Naive thymus-derived CD8-positive, alpha-beta T cell (primary cell): ENCODE results near the gene GPR137. TPM values are rescaled to one million over a fixed set of nuclear protein-coding genes. Genes with fewer than 3 reads are reported as not detected.
A peak's percentile ranks its signal among the peaks of the same experiment; 100 is the strongest.

Experiments
- ATAC-seq, 2 donors: fragments of 150-1000 bp; cut with Tn5 transposase in 1 of 2; sonication (Bioruptor Pico), chemical (Tn5 transposase) in 1 of 2; 1 replicate in 1 of 2; 2 replicates in 1 of 2; pipeline ENCODE4 v1.10.0; 2021; ENCODE audit warnings: mild to moderate bottlenecking in 2 of 2, moderate library complexity in 2 of 2
- POLR2A ChIA-PET: fragments of 350-600 bp; sonication (Branson Sonifier 250); formaldehyde crosslinking; loops from one replicate; lab custom pipeline; 2021; ENCODE audit warnings: antibody characterized with exemption; lab: Charles Lee
- DNase-seq, 10 donors: peaks; one replicate each; pipeline versions ENCODE4 v3.0.0 to v3.0.0-alpha.2; 2020 to 2022
- H3K27ac Mint-ChIP-seq, 10 donors: one replicate each; pipeline ENCODE4 v1.8.0; 2020 to 2022; ENCODE audit warnings: mild to moderate bottlenecking in 10 of 10, mixed read lengths in 10 of 10, moderate library complexity in 4 of 10, inconsistent platforms in 1 of 10
- H3K27me3 Mint-ChIP-seq, 5 donors: one replicate each; pipeline ENCODE4 v1.8.0; 2021 to 2022; ENCODE audit warnings: mixed read lengths in 5 of 5
- H3K36me3 Mint-ChIP-seq, 3 donors: one replicate each; pipeline ENCODE4 v1.8.0; 2020 to 2022; ENCODE audit warnings: mixed read lengths in 3 of 3, mild to moderate bottlenecking in 2 of 3, inconsistent platforms in 1 of 3
- H3K4me1 Mint-ChIP-seq, 4 donors: one replicate each; pipeline ENCODE4 v1.8.0; 2021 to 2022; ENCODE audit warnings: mixed read lengths in 4 of 4
- H3K4me3 Mint-ChIP-seq, 10 donors: one replicate each; pipeline ENCODE4 v1.8.0; 2020 to 2022; ENCODE audit warnings: mild to moderate bottlenecking in 10 of 10, mixed read lengths in 10 of 10, moderate library complexity in 6 of 10, inconsistent platforms in 1 of 10
- H3K9me3 Mint-ChIP-seq, 9 donors: one replicate each; pipeline ENCODE4 v1.8.0; 2020 to 2022; ENCODE audit warnings: mixed read lengths in 9 of 9, mild to moderate bottlenecking in 3 of 9, inconsistent platforms in 1 of 9, moderate library complexity in 1 of 9
- polyA plus RNA-seq, 3 donors: library from polyadenylated mRNA; unstranded; fragments of 300-500 nt; fragmentation: Illumina TruSeq; gene quantifications; one replicate each; pipeline ENCODE4 v1.2.3, GENCODE V29; 2021
- total RNA-seq, 8 experiments: library from RNA in 2 of 8; stranded (reverse) in 2 of 8; gene quantifications; one replicate each; pipeline ENCODE4 v1.2.3 and lab custom pipeline; 2021 to 2026

Gene GPR137
- total and polyA plus RNA-seq, 5 experiments from 2014 or later, result 4.8 to 33.3 (median 6.9) TPM

DNA sequence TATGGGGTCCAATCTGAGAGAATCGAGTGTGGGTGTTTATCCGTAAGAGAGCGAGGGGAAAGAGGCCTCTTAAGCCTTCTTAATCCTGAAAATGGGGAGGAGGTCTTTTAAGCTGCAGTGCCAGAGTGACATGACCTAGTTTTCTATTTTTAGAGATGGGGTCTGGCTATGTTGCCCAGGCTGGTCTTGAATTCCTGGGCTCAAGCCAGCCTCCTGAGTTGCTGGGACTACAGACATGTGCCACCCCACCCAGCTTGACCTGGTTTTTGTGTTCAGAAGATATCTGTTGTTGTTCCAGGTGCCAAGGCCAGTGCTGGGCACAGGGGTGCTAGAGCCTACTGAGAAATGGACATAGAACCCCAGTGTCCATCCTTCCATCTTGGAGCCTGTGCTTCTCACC lies 2.6 kb upstream of the GPR137 start:
- ATAC-seq, result no peak
- POLR2A ChIA-PET, result interaction anchor here (0.6 to 9.9 kb wide), 9 partner anchors 8 to 92 kb away, joined by 4 to 140 read pairs (median 9); partner anchors contain the start of genes ESRRA, FERMT3, FKBP2 and PPP1R14B
- no peaks in the 10 kb centered on the region for H3K27me3 Mint-ChIP-seq
- no peaks in the 10 kb centered on the region for H3K9me3 Mint-ChIP-seq
- H3K4me3 Mint-ChIP-seq, result peak overlapping the region; percentile 14 to 90 (median 68)
- peaks cover 8 to 29% (median 21%) of the 10 kb centered on the region in 4 donors for H3K4me1 Mint-ChIP-seq
- peaks cover 0 to 13% (median 2%) of the 10 kb centered on the region in 3 donors for H3K36me3 Mint-ChIP-seq
- no peak for DNase-seq
- peak overlapping the region in 8 of 10 donors; percentile 14 to 98 (median 88) for H3K27ac Mint-ChIP-seq

GRCh38 chr11:64284048-64284961 lies 1.3 kb upstream of the GPR137 start, which contains the start of gene BAD:
TSS of gene BAD (minus strand) at chr11:64284665. CDS start at chr11:64284368, 297 bp downstream.
- POLR2A ChIA-PET, result interaction anchor here (0.6 to 9.9 kb wide), 18 partner anchors 9 to 494 kb away, joined by 3 to 140 read pairs (median 6); partner anchors contain the start of genes DNAJC4, ESRRA, FERMT3 and FKBP2
- peaks cover 8 to 29% (median 21%) of the 10 kb centered on the region in 4 donors for H3K4me1 Mint-ChIP-seq
- peak; percentile 78 to 79 for ATAC-seq
- H3K36me3 Mint-ChIP-seq, result peaks cover 0 to 11% (median 2%) of the 10 kb centered on the region in 3 donors
- H3K4me3 Mint-ChIP-seq, result peak within 1 kb of the TSS; percentile 85 to 94 (median 90)
- peak; percentile 86 to 96 (median 88) for DNase-seq
- H3K27ac Mint-ChIP-seq, result peak within 1 kb of the TSS; percentile 74 to 99 (median 97)
- no peaks in the 10 kb centered on the region for H3K9me3 Mint-ChIP-seq
- H3K27me3 Mint-ChIP-seq, result no peaks in the 10 kb centered on the region

DNA sequence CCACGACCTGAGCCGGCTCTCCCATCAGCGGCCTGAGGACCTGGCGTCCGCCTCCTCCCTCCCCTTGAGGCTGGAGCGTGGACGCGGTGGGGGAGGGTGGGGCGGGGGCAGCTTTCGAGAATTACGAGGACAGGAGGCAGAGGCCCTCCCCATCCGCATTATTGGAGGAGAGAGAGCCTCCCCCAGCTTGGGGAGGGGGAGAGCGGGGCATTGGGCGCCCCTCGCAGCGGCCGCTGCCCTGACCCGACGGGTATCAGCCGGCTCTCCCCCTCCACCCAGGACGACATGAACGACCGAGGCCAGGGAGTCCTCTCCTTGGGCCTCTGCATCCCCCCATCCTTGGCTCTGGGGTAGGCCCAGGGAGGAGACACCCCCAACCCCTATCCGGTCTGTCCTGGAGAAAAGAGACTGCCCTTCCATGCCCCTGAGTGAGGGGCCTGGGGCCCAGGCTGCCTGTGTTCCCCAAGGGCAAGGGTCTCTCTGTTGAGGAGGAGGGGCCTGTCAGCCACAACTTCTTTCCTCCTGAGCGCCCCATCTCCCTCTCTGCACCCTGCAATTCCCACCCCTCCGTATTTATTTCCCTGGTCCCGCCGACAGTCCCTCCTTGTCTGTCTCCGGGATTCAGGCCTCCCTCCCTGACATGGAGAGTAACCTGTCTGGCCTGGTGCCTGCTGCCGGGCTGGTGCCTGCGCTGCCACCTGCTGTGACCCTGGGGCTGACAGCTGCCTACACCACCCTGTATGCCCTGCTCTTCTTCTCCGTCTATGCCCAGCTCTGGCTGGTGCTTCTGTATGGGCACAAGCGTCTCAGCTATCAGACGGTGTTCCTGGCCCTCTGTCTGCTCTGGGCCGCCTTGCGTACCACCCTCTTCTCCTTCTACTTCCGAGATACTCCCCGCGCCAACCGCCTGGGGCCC lies 495 bp downstream of the GPR137 start:
- peaks cover 2 to 9% (median 8%) of the 10 kb centered on the region in 5 donors for H3K27me3 Mint-ChIP-seq
- POLR2A ChIA-PET, result interaction anchor here (0.9 to 9.9 kb wide), 9 partner anchors 15 to 493 kb away, joined by 3 to 140 read pairs (median 11); partner anchors contain the start of genes ESRRA, FERMT3, NUDT22 and PPP1R14B
- no peaks in the 10 kb centered on the region for H3K9me3 Mint-ChIP-seq
- DNase-seq, result peak in 1 of 10 donors; percentile 63
- peaks cover 11 to 31% (median 27%) of the 10 kb centered on the region in 4 donors for H3K4me1 Mint-ChIP-seq
- H3K4me3 Mint-ChIP-seq, result peak overlapping the region; percentile 61 to 88 (median 82)
- peaks cover 0 to 8% (median 2%) of the 10 kb centered on the region in 3 donors for H3K36me3 Mint-ChIP-seq
- no peak for ATAC-seq
- peak overlapping the region; percentile 29 to 97 (median 87) for H3K27ac Mint-ChIP-seq

DNA sequence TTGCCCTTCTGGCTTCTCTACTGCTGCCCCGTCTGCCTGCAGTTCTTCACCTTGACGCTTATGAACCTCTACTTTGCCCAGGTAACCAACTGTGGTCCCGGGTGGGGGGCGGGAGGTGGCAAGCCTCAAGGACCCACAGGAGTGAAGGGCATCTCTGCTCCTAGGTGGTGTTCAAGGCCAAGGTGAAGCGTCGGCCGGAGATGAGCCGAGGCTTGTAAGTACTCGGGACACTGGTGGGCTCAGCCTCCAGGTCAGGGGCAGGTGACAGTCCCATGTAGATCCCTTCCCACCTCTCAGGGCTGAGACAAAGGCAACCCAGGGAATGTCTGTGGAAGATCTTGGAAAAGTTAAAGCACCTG lies 1.1 kb downstream of the GPR137 start:
- Mint-ChIP-seq H3K27me3 (peaks cover 2 to 10% (median 8%) of the 10 kb centered on the region in 5 donors), H3K4me1 (peaks cover 11 to 28% (median 26%) of the 10 kb centered on the region in 4 donors), H3K36me3 (peaks cover 0 to 3% (median 0%) of the 10 kb centered on the region in 3 donors), H3K4me3 (peak overlapping the region; percentile 61 to 88 (median 82)), H3K9me3 (no peaks in the 10 kb centered on the region), H3K27ac (peak overlapping the region; percentile 29 to 94 (median 87))
- DNase-seq (no peak), ATAC-seq (no peak)
- POLR2A ChIA-PET, result interaction anchor here (2.7 to 9.9 kb wide), 2 partner anchors 16 to 18 kb away, joined by 18 to 140 read pairs; partner anchors contain the start of gene ESRRA

- H3K27me3 Mint-ChIP-seq, result peaks cover 2 to 17% (median 11%) of the 10 kb centered on the region in 5 donors
- ATAC-seq (no peak), DNase-seq (peak in 1 of 10 donors; percentile 57)
- no peaks in the 10 kb centered on the region for H3K36me3 Mint-ChIP-seq
- peak overlapping the region in 5 of 10 donors; percentile 18 to 62 (median 36) for H3K4me3 Mint-ChIP-seq
- H3K4me1 Mint-ChIP-seq, result peaks cover 10 to 31% (median 29%) of the 10 kb centered on the region in 4 donors
- POLR2A ChIA-PET, result interaction anchor here (0.5 to 9.9 kb wide), 3 partner anchors 16 to 83 kb away, joined by 3 to 140 read pairs (median 5); no protein-coding TSS in a partner anchor
- H3K9me3 Mint-ChIP-seq, result no peaks in the 10 kb centered on the region
- H3K27ac Mint-ChIP-seq, result peak overlapping the region in 2 of 10 donors; percentile 29 to 75
Observed at GRCh38 chr11:64287676-64288352, 2.2 kb downstream of the GPR137 start.

- POLR2A ChIA-PET, result interaction anchor here (2.5 to 9.9 kb wide), 2 partner anchors 16 to 18 kb away, joined by 5 to 140 read pairs; no protein-coding TSS in a partner anchor
- Mint-ChIP-seq H3K4me3 (peak overlapping the region in 1 of 10 donors; percentile 22), H3K36me3 (no peaks in the 10 kb centered on the region), H3K4me1 (peaks cover 7 to 31% (median 26%) of the 10 kb centered on the region in 4 donors), H3K27me3 (peaks cover 3 to 22% (median 16%) of the 10 kb centered on the region in 5 donors), H3K9me3 (no peaks in the 10 kb centered on the region), H3K27ac (peak overlapping the region in 2 of 10 donors; percentile 29 to 56)
- no peak for ATAC-seq
- no peak for DNase-seq
Observed at GRCh38 chr11:64288353-64288750, 2.7 kb downstream of the GPR137 start.

DNA sequence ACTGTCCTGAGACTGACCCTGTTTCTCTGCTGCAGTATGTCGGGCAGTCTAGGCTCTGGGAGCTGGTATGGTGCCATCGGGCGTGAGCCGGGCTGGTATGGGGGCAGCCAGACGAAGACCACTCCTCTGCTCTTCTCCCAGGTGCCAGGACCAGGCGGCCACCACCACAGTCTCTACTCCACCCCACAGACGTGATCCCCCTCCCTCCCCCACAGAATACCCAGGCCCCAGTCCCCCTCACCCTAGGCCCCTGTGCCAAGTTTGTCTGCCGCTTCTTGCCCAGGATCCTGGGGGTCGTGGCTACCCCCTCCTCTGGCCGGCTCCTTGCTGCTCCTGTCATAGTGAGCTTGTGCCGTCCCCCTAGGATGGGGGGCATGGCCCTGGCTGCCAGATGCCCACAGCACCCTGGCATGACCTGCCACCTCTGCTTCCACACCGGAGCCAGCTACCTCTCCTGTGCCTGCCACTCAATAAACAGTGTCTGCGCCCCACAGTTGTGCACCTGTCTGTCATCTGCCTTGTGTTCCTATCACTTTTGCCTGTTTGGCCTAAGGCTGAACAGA lies 3.4 kb downstream of the GPR137 start:
- peak overlapping the region in 2 of 10 donors; percentile 10 to 35 for H3K27ac Mint-ChIP-seq
- H3K27me3 Mint-ChIP-seq, result peaks cover 8 to 29% (median 17%) of the 10 kb centered on the region in 5 donors
- H3K36me3 Mint-ChIP-seq, result no peaks in the 10 kb centered on the region
- ATAC-seq, result no peak
- no peaks in the 10 kb centered on the region for H3K9me3 Mint-ChIP-seq
- H3K4me1 Mint-ChIP-seq, result peaks cover 5 to 26% (median 20%) of the 10 kb centered on the region in 4 donors
- peak in 1 of 10 donors; percentile 58 for DNase-seq
- POLR2A ChIA-PET, result interaction anchor here (1.1 to 9.9 kb wide), 3 partner anchors 13 to 19 kb away, joined by 3 to 140 read pairs (median 5); no protein-coding TSS in a partner anchor
- H3K4me3 Mint-ChIP-seq, result peak overlapping the region in 1 of 10 donors; percentile 56

DNA sequence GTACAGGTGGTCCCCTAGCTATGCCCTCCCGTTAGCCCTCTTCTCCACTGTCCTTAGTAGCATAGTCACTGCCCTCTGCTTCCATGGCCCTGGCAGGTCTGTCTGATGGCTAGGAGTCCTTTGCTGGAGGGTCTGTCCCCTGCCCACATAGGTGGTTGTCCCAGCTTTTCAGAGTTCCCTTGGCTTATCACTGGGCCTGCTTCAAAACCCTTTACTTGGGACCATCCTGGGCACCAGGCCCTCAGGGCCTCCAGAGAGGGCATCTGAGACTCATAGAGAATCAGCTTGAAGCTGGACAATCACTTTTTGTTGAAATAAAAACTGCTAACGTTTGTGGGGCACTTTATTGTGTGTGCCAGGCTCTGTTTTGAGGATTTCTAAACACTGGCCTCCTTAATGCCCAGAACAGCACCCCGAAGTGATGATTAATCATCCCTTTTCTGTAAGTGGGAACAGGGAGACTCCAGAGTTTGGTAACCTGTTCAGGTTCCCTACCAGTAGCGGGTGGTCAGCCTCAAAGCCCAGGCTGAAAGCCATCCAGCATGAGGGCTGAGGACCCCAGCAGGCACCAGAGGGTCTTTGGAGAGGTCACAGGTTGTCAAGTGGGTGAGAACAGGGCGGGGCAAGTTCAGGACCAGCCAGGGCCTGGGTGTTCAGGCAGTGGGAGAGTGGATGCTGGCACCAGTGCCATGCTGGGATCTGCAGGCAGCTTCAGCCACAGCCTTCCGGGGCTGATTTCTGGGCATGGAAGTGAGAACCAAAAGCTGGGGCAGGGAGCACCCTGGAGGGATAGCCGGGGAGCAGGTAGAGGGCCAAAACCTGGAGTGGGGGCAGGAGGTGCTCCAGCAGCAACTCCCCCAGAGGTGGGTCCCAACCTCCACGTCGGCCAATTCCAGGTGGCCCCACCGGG lies 5.0 kb downstream of the GPR137 start:
- Mint-ChIP-seq H3K4me3 (peak overlapping the region; percentile 48 to 83 (median 74)), H3K36me3 (no peaks in the 10 kb centered on the region), H3K27me3 (peaks cover 15 to 45% (median 27%) of the 10 kb centered on the region in 5 donors), H3K27ac (peak overlapping the region in 3 of 10 donors; percentile 47 to 83 (median 66)), H3K9me3 (no peaks in the 10 kb centered on the region), H3K4me1 (peaks cover 5 to 22% (median 19%) of the 10 kb centered on the region in 4 donors)
- DNase-seq, result no peak
- ATAC-seq, result no peak
- POLR2A ChIA-PET, result interaction anchor here (0.6 to 9.9 kb wide), 5 partner anchors 12 to 74 kb away, joined by 3 to 140 read pairs (median 4); partner anchors contain the start of gene PPP1R14B

DNA sequence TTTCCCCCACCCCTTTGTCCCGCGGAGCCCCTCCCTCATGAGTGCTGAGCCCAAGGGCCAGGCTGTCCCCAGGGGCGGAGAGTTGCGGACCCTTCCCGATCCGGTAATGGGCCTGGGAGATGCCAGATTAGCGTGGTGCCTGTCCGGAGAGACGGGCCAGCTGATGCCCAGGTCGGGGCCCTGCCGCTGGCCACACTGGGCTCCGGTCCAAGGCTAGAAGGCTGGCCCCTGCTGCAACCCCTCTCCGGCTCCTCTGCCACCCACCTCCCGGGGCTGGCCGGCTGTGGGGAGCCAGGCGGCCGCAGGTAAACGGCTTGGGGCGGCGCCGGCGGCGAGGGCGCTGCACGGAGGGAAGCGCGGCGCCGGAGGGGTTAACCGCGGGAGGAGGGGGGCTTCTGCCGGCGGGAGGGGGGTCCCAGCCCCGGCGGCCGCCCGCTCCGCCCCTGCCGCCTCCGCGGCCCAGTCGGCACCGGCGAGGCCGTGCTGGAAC lies 5.7 kb downstream of the GPR137 start, which contains the start of gene KCNK4:
TSS of gene KCNK4 (plus strand) at position 41 of the 490 bp plus-strand sequence. CDS start 1,717 bp downstream, outside the sequence.
- DNase-seq (no peak), ATAC-seq (no peak)
- peak within 1 kb of the TSS in 3 of 10 donors; percentile 47 to 83 (median 66) for H3K27ac Mint-ChIP-seq
- H3K9me3 Mint-ChIP-seq, result no peaks in the 10 kb centered on the region
- peaks cover 5 to 20% (median 16%) of the 10 kb centered on the region in 4 donors for H3K4me1 Mint-ChIP-seq
- peak within 1 kb of the TSS; percentile 48 to 83 (median 74) for H3K4me3 Mint-ChIP-seq
- H3K27me3 Mint-ChIP-seq, result peaks cover 17 to 51% (median 34%) of the 10 kb centered on the region in 5 donors
- POLR2A ChIA-PET, result interaction anchor here (9.9 kb wide), 1 partner anchor 21 kb away, joined by 140 read pairs; no protein-coding TSS in a partner anchor
- H3K36me3 Mint-ChIP-seq, result no peaks in the 10 kb centered on the region
